Stimulated activated CD4-positive, alpha-beta T cell treated with anti-CD3 and anti-CD28 coated beads, Interleukin-15, amount 100 ng/mL, for 1 hour (primary cell): Measurements from ENCODE around the gene NCBP2.
A peak's percentile ranks its signal among the peaks of the same experiment; 100 is the strongest.

Source experiments
- DNase-seq, 2 donors: peaks; one replicate each; pipeline ENCODE4 v3.0.0-alpha.2; 2020; ENCODE audit warnings: low read depth in 1 of 2, low spot score in 1 of 2

NCBP2 gene

DNA sequence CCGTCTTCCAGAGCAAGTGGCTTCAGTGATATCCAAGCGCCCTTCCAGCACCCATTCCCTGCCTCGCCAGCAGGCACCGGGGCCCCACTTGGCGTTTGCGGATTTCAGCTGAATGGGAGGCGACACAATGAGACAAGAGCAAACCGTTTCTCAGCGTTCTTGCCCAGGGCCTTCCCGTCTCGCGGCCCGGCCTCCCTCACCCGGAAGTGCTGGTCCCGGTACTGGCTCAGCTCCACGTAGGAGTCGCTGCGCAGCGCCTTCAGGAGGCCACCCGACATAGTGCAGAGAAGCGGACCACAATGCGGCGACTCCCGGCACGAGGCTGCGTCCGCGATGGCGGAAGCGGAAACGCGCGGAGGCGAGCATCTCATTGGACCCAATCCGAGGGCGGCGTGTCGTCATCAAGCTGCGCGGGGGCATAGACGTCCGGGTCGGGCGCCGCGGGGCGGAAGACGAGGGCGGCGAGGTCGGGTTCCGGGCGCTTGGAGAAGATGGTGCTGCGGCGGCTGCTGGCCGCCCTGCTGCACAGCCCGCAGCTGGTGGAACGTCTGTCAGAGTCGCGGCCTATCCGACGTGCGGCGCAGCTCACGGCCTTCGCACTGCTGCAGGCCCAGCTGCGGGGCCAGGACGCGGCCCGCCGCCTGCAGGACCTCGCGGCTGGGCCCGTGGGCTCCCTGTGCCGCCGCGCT lies at the start of gene NCBP2:
NCBP2 (minus strand) TSS at position 303 of the 689 bp plus-strand sequence; CDS start at position 278, 25 bp downstream.
- DNase-seq: peak; percentile 97 to 100

GRCh38 chr3:196991581-196992460 lies 49.5 kb upstream of the NCBP2 start:
- DNase-seq: no peak

- no peak for DNase-seq
Observed at GRCh38 chr3:196990601-196991007, 48.3 kb upstream of the NCBP2 start.

DNA sequence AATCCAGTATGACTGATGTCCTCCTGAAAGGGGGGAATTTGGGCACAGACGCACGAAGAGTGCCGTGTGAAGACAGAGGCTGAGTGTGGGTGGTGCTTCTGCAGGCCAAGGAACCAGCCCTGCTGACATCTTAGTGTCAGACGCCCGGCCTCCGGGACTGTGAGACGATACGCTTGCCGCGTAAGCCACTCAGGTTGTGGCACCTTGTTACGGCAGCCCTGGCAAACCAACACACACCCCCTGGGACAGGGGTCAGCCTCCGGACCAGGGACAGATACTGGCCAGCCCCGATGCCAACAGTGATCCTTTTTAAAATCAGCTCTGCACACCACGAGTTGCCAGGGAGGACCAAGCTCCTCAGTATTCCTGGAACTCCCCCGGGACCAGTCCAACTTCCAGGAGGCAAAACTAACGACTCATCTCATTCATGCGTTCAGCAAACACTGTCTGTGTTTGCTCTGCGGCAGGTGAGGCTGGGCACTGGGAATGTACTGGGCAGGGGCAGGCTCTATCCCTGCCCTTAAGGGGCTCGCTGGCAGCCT lies 47.5 kb upstream of the NCBP2 start:
- no peak for DNase-seq

DNA sequence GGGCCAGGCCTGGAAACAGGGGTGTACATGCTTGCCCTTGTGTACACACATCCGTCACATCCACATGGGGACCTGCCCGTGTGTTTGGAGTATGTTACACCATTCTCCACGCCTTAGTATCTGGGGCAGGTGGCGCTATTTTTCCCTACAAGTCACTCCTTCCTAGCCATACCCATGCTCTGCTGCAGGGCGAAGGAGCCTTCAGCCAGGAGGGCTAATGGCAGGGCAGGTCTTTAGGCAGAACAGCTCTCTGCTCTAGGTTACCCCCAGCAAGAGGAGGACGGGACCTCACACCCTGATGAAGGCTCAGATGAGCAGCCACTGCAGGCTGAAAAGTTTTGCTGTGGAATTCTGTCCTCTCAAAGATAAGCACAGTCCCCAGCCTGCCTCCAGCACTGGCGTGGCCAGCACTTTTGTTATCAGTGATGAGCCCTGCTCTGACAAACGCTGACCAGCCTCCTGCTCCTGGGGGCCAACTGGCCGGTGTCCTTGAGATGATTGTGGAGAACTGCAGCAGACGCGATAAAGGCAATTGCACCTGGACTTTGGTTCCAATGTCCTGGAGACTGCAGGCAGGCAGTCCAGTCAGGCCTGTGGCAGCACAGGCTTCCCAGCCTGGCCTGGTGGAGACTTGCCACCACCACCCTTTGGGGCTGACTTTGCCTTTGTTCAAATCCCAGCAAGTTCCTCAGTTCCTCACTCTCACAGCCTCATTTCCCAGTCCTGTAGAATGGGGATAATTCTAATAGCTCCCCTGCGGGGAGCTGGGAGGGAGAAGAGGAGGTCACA lies 46.1 kb upstream of the NCBP2 start:
- no peak for DNase-seq

- no peak for DNase-seq
Observed at GRCh38 chr3:196987022-196987421, 44.7 kb upstream of the NCBP2 start.

GRCh38 chr3:196985954-196986885 lies 43.9 kb upstream of the NCBP2 start:
- no peak for DNase-seq

GRCh38 chr3:196985298-196985697 lies 43.0 kb upstream of the NCBP2 start:
- no peak for DNase-seq

- no peak for DNase-seq
Observed at GRCh38 chr3:196983186-196983585, 40.9 kb upstream of the NCBP2 start.

GRCh38 chr3:196981657-196982056 lies 39.3 kb upstream of the NCBP2 start:
- no peak for DNase-seq

GRCh38 chr3:196979545-196979944 lies 37.2 kb upstream of the NCBP2 start:
- no peak for DNase-seq

GRCh38 chr3:196976941-196977340 lies 34.6 kb upstream of the NCBP2 start:
- no peak for DNase-seq

- DNase-seq: no peak
Observed at GRCh38 chr3:196975349-196975748, 33.0 kb upstream of the NCBP2 start.

GRCh38 chr3:196974661-196975060 lies 32.3 kb upstream of the NCBP2 start:
- DNase-seq: no peak

DNA sequence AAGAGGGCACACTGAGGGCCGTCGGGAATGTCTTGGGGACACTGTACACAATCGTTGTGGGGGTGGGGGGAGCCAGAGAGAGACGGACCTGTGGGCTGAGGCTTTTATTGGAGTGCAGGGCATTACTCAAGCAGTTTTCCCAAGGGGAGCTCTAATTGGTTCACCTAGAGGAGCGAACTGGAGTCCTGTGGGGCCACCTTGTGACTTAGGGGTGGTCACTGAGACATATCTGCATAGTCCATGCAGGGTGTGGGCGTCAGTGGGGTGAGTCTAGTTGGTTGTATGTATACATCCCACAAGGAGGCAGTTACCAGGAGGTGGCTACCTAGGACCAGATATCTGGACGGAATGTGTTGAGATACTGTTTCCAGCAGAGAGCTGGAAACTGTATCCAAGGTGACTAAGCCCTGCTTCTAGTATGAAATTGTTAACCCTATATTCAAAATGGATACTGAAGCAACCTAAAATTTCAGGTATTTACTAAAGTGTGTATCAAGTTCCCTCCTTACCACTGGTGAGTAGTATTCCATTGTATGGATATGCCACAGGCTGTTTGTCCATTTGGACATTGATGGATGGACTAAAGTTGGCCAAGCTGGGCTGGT lies 28.9 kb upstream of the NCBP2 start:
- no peak for DNase-seq

DNA sequence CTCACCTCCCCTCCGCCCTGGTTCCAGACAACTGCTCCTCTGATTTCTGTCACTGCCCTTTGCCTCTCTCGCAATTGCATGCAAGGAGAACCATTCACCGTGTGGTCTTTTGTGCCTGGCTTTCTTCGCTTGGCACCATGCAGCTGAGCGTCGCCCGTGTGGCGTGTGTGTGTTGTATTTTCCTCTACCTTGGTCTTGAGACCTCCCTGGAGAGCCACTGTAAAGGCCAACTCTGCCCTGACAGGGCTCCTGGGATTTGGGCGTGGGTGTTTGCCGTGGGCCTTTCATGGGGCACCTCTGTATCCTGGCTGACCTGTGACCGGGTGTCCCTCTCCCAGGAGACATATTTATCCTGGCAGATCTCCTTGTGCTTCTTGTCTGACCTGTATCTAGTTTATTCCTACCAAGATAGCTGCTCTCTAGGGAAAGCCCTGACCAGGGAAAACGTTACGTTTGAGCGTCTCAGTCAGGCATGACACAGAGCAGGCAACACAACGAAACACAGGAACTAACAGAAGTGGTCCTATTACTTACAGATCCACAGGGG lies 28.3 kb upstream of the NCBP2 start:
- DNase-seq: no peak

GRCh38 chr3:196969660-196970546 lies 27.6 kb upstream of the NCBP2 start:
- DNase-seq: peak; percentile 42 to 64

DNA sequence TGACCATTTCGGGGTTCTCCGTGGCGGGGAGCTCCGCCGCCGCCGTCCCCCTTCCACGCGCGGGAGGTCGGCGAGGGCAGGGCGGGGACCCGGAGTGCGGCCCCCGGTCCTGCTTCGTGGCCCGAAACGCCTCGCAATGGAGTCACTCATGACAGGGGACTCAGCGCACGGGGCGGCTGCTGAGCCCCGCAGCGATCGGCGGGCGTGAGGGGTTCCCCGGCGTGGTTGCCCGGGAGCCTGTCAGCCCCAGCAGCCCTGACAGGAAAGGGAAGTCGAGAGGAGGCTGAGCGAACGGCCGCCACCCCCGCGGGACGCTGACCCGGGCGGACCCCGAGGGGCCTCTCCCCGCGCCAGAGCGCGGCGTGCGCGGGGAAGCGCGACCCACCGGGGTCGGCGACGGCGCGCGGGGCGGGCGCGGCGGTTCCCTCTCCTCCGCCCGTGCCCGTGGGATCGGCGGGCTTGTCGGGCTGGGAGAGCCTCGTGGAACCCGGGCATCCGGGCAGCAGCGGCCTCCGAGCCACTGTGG lies 26.9 kb upstream of the NCBP2 start:
- no peak for DNase-seq
